GM23338 (cell line): ENCODE measurements around the gene CFAP251.

Experiments
- CREB1 ChIP-seq: fragments of 250-450 bp; sonication (Bioruptor Pico); IDR thresholded peaks from 2 replicates; pipeline ENCODE4 v1.5.0; 2020; ENCODE audit warnings: low read depth, mild to moderate bottlenecking, moderate library complexity
- CTCF ChIP-seq, 2 experiments: fragments of 200-600 bp in 1 of 2; sonication (generic) in 1 of 2; conservative IDR thresholded peaks; 2 replicates each; pipeline versions ENCODE4 v1.5.1 to v1.6.1; 2016 to 2017; ENCODE audit warnings: antibody characterized with exemption in 2 of 2, low read depth in 2 of 2, mild to moderate bottlenecking in 2 of 2, moderate library complexity in 1 of 2
- POLR2AphosphoS5 ChIP-seq: IDR thresholded peaks from 2 replicates; pipeline ENCODE4 v1.6.1; 2016; ENCODE audit warnings: antibody characterized with exemption, low read depth
- REST ChIP-seq: IDR thresholded peaks from one replicate; pipeline ENCODE4 v1.6.1; 2018; ENCODE audit warnings: antibody characterized with exemption; ENCODE audit not compliant: unreplicated experiment

GRCh38 chr12:121939992-121940766, 21.8 kb downstream of the CFAP251 start:
- TF ChIP-seq CTCF (conservative IDR thresholded peaks at IDR 0.05; ENCODE audit: low read depth in 2 of 2) (no peak), POLR2AphosphoS5 (no peak), CREB1 (CRISPR knock-in tag) (no peak), REST (no peak)
